Measurements from ENCODE around the gene FRK.
"Not testable (repeated sequence)": the region's sequence is repeated elsewhere in the genome, so short reads cannot be mapped to it uniquely, and the experiment has no call there.

Gene FRK, protein sequence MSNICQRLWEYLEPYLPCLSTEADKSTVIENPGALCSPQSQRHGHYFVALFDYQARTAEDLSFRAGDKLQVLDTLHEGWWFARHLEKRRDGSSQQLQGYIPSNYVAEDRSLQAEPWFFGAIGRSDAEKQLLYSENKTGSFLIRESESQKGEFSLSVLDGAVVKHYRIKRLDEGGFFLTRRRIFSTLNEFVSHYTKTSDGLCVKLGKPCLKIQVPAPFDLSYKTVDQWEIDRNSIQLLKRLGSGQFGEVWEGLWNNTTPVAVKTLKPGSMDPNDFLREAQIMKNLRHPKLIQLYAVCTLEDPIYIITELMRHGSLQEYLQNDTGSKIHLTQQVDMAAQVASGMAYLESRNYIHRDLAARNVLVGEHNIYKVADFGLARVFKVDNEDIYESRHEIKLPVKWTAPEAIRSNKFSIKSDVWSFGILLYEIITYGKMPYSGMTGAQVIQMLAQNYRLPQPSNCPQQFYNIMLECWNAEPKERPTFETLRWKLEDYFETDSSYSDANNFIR

DNA sequence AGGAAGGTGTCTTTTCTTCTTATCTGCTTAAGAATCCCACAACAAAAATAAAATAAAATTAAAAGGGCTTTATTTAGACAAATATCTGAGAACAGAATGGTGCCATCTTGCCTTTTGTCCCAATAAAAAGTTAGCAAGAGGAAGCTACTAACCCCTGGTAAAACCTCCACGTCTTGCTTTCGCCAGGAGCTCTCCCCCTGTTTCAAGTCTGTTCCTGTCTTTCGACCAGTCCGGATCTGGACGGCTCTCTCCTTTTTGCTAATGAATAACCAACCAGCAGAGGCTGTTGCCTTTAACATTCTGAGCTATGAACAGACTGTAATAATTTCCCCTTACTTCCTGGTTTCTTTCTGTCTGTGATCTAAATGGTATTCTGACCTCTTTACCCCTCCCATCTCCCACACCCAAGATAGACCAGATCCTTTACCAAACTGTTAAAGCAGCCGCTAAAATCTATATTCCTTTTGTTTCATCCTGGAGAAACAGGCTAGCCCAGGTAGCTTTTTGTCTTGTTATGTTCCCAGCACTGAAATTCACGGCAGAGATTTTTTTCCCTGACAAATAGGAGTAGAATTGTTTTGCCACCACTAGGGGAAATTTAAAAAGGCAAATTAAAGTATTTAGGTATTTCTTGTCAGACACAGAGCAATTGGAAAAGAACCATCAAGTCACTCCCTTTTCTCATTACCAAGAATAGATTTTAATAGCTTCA is at the start of gene FRK:
FRK (minus strand) TSS at position 320 of the 712 bp plus-strand sequence. CDS start 580 bp downstream, outside the sequence.
- peak in 1 of 51 donors; percentile 21 for DNase-seq

DNA sequence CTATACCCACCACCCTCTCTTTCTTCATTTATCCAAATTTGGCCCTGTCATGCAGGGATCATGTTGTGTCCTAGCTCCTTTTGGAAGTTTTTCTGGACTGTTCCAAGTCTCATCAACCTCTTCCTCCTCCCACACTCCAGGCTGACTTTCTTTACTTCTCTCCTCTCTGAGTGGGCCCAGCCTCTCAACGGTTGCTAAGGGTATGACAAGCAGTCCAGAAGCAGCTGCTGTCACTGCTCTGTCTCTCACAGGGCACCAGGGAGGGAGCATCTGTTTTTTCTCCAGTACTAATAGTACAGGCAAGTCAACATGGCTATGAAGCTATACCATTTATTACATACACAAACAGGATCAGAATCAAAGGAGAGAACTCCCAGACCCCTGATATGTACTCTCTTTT is 48.1 kb upstream of the FRK start:
- DNase-seq, result no peak

DNA sequence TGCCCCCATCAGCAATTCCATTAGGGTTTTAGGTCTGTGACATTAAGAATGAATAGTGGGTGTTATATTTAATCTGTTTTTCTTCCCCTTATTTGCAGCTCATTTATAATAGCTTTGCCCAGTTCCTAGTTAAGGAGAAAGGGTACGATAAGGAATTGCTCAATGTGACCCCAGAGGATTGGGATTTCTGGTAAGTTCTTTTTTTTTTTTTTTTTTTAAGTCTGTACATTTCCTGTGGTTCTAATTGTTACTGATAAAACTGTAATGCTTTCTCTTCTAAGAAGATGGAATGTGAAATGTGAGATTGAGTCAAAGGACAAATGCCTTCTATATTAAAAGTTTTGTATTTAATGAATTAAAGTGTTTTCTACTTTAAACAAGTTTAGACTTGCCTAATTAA is 45.5 kb upstream of the FRK start:
- no peak for DNase-seq

DNA sequence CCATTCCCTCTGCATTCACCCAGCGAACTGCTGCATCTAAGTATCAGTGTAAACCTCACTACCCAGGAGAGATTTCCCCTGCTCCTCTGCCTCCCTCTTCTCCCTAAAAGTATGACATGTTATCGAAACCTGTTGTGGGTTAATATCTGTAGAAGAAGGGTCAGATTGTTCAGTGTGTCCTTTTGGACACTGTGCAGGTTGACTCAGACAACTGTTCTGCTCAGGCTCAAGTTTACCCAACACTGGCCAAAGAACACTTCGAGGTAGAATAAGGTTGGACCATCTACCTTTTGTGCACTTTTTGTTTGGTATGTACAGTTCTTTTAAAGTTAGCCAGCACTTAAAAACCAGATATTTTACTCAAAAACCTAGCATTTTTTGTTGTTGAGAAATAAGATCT is 44.6 kb upstream of the FRK start:
- no peak for DNase-seq

DNA sequence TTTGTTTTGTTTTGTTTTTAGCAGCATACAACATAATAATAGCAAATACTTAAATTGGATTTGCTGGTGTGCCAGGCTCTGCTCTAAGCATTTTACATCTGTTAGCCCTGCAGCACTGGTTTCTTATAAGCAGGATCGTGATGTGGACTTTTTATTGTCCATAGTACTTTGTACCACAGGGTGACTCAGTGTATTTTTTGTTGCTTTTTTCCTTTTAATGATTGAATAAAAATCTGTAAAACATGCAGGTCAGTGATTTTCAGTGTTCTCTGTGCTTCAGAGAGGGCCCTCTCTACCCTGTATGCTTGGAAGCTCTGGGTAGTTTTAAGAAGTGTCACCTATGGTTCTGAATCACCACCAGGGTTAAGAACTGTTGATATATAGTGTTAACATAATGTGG is 43.9 kb upstream of the FRK start:
- no peak for DNase-seq

DNA sequence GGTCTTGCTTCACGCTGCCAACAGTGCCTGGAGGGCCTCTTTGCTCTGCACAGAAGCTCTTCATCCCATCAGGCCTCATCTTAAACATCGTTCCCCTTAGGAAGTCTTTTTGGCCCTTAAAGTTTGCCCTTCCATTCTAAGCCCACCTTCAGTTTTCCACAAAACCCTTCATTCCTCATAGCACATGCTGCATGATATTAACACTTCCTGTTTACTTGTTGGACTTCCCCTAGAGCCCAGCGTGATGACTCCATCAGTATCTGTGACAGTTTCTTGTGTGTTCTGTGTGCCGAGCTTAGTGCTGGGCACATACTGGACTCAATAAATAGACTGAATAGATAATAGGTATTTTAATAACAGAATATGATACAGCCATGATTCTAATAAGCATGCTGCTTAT is 42.2 kb upstream of the FRK start:
- no peak for DNase-seq

DNA sequence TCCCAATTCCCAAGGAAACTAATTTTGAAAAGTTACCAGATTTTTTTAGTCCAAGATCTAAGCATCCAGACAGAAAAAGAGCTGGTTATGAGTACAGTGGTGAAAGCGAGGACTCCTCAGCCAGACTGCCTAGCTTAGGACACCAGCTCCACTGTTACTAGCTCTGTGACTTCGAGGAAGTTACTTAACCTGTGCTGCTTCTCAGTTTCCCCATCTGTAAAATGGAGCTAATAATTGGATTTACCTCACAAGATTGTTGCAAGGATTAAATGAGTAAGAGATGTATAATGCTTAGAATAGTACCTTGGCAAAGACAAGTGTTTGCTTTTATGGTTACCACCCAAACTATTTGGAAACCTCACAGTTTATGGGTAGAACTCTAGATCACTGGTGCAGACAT is 41.1 kb upstream of the FRK start:
- no peak for DNase-seq

DNA sequence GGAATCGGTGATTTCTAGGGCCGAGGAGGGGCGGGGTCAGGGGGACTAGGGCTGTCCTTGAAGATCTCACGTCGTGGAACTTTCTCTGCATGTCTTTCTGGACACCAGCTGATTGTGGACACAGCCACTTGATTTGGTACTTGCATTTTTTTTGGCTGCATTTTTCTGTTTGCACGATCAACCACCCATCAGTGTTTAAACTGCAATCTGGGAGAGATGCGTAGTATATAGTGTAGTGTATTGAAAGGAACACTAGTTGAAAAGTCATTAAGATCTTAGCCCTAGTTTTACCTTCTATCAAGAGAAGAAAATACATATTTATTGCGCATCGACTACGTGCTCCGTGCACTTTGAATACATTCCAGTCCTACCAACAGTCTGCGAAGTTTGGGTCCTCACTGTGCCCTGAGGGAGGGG is 40.6 kb upstream of the FRK start:
- peak in 1 of 51 donors; percentile 37 for DNase-seq

DNA sequence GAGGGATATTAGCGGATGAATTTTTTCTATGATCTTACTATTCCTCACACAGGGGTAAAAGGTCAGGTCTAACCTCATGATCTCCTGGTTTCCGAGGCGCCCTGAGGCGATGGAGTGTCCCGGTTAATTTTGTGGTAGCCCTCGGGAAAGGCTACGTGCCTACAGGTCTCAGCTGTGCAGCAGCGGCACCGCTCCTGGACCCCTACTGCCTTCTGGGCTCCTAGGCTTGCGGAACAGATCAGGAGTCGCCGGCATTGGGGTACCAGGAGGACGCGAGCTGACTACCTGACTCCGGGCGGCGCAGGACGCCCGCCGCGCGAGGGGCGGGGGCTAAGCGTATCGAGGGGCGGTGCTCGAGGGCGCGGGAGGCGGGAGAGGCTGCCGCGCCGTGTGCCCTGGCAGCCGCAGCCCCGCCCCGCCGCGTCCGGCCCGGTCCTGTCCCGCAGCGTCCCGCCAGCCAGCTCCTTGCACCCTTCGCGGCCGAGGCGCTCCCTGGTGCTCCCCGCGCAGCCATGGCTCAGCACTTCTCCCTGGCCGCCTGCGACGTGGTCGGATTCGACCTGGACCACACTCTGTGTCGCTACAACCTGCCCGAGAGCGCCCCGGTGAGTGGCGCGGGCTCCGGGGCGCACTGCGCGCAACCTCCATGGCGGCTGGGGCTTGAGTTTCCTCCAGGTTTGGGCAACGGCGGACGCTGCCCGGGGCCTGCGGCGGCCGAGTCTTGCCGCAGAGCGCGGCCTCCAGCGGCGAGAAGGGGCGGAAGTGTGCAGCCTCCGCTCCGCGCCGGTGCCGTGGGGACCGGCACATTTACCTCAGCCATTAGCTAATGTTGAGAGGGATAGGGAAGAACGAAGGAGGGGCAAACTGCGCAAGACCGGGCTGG is 40.0 kb upstream of the FRK start, which contains the start of gene NT5DC1:
NT5DC1 (plus strand) TSS at position 435 of the 883 bp plus-strand sequence; CDS start at position 513, 78 bp downstream.
- peak in 49 of 51 donors; percentile 43 to 94 (median 76) for DNase-seq

DNA sequence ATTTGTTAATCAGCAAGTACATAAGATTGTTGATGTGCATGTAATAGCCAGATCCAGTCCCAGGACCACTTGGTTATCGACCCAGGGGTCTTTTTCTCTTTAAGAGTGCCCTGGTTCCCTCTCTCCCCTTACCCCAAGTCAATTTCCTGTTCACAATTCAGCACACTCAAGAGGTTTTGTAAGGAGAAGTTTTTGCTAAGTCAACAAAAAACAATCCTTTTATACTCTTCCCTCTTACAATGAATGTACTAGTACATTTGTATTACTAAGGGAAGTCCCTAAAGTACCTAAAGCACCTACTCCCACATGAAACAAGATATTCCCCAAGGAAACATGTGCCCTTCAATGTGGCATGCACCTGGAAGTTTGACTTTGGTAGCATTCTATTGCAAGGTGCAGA is 38.3 kb upstream of the FRK start:
- DNase-seq, result peak in 1 of 51 donors; percentile 56

DNA sequence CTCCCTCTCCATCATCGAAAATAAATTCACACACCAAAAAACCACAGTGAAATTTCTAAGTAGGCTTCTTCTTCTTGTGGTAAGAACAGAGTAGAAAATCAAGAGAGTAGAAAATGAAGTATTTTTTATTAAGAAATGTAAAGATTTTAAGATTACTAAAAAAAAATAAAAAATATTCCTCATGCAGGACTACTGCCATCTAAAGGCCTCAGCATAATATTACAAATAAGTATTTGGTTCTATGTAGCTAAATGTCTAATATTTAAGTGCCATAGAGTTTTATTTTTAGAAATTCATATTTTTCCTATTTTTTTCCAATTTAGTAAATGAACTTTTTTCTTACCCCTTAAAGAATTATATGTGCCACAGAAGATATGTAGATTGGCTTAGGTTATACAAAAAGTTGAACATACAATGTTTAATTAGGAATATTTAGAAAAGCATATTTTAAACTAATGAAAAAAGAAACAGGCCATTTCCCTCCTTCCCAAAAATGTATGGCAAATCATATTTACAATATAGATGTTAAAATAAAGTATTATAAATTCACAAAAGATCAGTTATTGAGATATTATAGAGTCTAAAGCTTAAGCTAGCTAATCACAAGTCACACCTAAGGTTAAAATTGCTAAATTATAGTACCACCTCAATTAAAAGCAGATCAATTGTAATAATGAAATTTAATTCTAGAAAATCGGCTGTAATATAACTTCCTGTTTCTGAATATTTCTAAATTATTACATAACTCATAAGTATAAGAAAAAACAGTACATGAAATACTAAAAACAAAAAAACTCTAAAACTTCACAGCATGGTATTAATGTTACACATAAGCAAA is 36.5 kb upstream of the FRK start:
- DNase-seq, result no peak

DNA sequence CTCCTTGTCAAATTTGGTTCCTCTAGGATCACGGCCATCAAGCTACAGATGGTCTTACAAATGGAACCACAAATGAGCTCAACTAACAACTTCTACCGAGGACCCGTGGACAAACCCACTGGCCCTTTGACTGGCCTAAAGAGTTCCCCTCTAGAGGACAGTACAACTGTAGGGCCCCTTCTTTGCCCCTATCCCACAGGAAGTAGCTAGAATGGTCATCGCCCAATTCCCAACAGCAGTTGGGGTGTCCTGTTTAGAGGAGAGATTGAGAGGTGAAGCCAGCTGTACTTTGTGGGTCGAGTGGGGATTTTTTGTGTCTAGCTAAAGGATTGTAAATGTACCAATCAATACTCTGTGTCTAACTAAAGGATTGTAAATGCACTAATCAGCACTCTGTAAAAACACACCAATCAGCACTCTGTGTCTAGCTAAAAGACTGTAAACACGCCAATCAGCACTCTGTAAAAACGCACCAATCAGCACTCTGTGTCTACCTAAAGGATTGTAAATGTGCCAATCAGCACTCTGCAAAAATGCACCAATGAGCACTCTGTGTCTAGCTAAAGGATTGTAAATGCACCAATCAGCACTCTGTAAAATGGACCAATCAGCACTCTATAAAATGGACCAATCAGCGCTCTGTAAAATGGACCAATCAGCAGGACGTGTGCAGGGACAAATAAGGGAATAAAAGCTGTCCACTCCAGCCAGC is 35.5 kb upstream of the FRK start:
- not testable (repeated sequence) for DNase-seq

DNA sequence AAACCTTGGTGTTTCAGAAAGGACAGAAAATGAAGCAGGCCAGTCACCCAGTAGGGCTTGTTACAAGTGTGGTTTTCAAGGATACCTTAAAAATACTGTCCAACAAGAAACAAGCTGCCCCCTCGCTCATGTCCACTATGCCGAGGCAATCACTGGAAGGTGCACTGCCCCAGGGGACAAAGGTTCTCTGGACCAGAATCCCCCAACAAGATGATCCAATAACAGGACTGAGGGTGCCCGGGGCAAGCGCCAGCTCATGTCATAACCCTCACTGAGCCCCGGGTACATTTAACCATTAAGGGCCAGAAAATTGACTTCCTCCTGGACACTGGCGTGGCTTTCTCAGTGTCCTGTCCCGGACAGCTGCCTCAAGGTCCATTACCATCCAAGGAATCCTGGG is 33.4 kb upstream of the FRK start:
- no peak for DNase-seq

DNA sequence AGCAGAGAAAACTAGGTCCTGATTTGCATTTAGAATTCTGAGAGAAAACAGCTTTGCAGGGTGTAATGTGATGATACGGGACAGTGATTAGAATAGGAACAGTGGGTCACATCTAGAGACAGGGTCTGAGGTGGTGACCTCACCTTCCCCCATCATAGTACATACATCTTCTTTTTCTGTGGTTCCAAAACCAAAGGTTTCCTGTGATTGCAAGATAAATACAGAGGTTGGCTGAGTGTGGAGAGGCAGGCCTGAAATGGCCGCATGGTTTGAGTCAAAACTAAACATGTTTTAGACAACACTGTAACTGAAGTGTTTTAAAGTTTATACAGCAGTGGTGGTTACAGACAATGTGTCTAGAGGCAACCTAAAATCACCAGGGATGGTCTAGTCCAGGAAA is 29.6 kb upstream of the FRK start:
- no peak for DNase-seq

DNA sequence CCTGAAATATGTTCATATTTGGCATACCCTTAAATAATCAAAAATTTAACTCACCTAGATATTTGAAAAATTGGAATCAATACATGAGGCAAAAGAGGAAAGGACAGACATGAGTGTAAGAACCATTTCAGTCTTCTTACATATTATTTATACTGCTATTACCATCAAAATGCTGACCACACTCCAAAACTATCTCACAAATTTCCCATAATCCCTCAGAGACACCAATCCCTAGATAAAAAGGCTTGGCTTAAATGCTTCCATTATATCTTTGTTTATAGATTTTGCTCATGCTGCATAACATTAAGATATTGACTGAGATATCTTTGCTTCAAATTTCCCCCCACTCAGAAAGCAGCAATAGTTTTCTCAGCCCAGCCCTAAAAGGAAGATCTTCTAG is 28.3 kb upstream of the FRK start:
- no peak for DNase-seq

DNA sequence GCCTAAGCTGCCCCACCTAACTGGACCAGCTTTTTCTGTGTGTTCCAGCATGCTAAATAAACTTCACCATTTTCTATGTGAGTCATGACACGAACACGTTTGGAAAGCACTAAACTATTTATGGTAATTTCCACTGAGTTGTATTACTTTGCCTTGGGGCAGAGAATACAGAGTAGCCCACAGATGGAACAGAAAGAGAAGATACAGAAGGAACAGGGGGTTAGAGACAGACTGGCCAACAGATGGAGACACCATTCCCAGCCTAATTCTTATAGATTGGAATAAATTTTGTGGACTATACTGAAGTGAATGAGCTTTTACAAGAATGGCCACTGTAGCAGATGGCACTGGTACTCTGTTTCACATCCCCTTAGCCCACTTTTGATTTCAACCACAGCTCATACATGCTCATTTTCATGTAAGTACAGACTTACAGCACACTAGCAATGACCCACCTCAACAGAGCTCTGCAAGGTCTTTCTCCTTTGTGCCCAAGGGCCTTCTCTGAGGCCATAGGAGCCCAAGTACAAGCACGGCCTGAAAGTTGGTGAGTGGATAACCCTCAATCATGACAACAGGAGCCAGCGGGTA is 26.8 kb upstream of the FRK start:
- no peak for DNase-seq

DNA sequence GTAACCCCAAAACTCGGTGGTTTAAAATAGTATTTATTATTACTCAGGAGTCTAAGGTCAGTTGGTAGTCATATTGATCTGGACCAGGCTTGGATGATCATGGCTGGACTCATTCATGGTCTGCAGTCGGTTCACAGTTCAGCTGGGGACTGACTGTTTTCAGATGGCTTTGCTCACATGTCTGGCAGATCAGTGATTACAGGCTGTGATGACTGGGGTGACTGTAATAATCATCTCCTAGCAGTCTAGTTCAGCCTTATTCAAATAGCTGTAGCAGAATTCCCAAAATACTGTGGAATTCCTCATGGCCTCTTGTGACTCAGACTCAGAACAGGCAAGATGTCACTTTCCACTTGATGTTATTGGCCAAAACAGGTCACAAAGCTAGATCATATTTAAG is 23.6 kb upstream of the FRK start:
- no peak for DNase-seq

DNA sequence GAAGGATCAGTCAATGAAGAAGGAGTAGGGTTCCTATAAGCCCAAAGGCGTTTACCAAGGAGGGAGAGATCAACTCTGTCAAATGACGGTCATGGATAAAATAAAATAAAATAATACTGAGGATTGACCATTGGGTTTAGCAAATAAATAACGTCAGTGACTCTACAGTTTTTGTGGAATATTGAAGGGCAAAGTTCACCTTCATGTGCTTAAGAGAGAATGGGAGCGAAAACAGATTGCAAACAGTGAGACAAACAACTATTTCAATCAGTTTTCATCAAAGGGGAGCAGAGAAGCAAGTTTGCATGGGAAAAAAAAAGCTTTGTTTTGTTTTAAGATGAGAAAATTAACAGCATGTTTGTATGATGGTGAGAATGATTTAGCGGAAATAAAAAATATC is 22.4 kb upstream of the FRK start:
- DNase-seq, result no peak

DNA sequence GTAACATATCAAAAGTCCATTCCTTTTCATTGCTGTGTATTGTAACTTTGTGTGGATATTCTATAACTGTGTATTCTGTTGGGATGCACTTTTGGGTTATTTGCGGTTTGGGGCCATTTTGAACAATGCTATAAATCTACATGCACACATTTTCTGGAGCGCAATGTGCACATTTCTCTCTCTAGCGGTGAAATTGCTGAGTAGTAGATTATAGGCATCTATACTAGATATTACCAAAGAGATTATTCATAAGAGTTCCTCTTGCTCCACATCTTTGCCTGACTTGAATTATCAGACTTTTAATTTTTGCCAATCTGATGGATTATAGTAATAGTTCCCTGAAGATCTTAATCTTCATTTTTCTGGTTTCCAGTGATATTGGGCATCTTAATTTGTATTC is 18.3 kb upstream of the FRK start:
- DNase-seq, result no peak

DNA sequence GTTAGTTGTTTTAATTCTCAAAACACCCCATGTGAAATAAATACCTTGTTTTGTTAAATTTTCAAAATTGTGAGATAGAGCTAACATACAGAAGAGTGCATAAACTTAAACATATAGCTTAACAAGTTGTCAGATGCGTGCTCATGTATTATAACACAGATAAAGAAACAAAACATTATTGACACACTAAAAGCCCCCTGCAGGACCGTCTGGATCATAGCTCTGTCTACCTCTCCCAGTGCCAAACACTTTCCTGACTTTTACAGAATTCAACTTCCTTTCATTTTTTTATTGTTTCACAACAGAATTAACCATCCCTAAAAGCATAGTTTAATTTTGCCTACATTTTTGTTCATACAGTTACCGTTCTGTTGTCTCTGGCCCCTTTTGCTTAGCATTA is 17.8 kb upstream of the FRK start:
- DNase-seq, result no peak
